22Rv1 (cell line): Measurements from ENCODE around the gene ANKRD33.

Experiments
- ZFX ChIP-seq: fragments of 450-650 bp; IDR thresholded peaks from 2 replicates; pipeline ENCODE4 v1.6.1; 2017; ENCODE audit warnings: antibody characterized with exemption, borderline replicate concordance
- TF ChIP-seq, protein P1 (sequence below): fragments of 450-650 bp; IDR thresholded peaks from 2 replicates; pipeline ENCODE4 v1.5.1; 2017; ENCODE audit warnings: mild to moderate bottlenecking

DNA sequence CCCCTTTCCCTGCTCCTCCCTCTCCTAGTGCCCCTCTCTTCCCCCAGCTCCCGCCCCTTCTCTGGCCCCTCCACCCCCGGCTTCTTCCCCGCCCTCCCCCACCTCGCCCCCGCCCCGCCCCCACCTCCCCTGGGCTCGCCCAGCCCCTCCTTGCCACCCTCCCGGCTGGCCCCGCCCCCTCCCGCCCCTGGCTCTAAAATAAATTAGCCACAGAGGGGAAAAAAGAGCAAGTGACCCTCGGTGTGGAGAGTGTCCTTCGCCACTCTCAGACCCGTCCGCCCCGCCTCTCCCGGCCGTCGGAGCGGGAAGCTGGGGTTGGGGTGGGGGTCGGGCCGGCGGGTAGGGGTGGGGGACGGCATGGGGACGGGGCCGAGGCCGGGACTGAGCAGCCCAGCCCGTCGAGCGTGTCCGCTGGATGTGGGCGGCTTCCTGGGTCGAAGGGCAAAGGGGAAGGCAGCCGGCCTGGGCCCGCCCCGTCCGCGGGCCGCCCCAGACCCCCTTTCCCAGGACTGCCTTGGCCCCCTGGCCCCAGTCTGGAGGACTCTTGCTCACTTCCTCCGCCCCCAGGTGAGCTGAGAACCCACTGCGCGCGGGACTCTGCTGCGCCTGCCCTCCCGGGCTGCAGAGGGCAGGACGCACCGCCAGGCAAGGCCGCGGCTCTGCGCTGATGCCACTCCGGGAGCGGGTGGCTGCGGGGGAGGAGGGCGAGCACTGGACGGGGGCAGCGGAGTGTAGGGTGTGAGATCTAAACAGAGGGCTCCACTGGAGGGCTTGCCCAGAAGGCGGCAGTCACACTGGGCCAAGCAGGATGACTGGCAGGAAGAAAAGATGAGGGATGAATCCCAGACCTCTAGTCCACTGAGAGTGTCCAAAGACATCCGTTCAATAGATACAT lies 38.8 kb upstream of the ANKRD33 start:
- no peak for TF ChIP-seq ZFX
- TF ChIP-seq, protein P1, sequence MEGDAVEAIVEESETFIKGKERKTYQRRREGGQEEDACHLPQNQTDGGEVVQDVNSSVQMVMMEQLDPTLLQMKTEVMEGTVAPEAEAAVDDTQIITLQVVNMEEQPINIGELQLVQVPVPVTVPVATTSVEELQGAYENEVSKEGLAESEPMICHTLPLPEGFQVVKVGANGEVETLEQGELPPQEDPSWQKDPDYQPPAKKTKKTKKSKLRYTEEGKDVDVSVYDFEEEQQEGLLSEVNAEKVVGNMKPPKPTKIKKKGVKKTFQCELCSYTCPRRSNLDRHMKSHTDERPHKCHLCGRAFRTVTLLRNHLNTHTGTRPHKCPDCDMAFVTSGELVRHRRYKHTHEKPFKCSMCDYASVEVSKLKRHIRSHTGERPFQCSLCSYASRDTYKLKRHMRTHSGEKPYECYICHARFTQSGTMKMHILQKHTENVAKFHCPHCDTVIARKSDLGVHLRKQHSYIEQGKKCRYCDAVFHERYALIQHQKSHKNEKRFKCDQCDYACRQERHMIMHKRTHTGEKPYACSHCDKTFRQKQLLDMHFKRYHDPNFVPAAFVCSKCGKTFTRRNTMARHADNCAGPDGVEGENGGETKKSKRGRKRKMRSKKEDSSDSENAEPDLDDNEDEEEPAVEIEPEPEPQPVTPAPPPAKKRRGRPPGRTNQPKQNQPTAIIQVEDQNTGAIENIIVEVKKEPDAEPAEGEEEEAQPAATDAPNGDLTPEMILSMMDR = no peak
